ENCODE data around the gene PPP1R13L.

PPP1R13L gene

GRCh38 chr19:45448887-45449299 is 44.0 kb upstream of the PPP1R13L start:
- peaks cover 50% of the 10 kb centered on the region for H3K4me1 ChIP-seq (ENCODE audit: insufficient read depth, poor library complexity, severe bottlenecking)
- no peaks in the 10 kb centered on the region for H3K27me3 ChIP-seq (ENCODE audit: insufficient read depth, poor library complexity, severe bottlenecking)
- H3K4me3 ChIP-seq (ENCODE audit: severe bottlenecking), result peak overlapping the region; percentile 45
- H3K27ac ChIP-seq (ENCODE audit: poor library complexity, severe bottlenecking), result peak overlapping the region; percentile 90
- DNase-seq (ENCODE audit: low spot score), result peak; percentile 89
- TF ChIP-seq CTCF (IDR thresholded peaks at IDR 0.05; ENCODE audit: poor library complexity, severe bottlenecking), result no peak
- peak; percentile 72 for ATAC-seq (ENCODE audit: low read depth)
- H3K9me3 ChIP-seq (ENCODE audit: severe bottlenecking), result no peaks in the 10 kb centered on the region
- no peaks in the 10 kb centered on the region for H3K36me3 ChIP-seq (ENCODE audit: low read depth)

- no peak for DNase-seq (ENCODE audit: low spot score)
- H3K36me3 ChIP-seq (ENCODE audit: low read depth), result no peaks in the 10 kb centered on the region
- ATAC-seq (ENCODE audit: low read depth), result no peak
- H3K4me3 ChIP-seq (ENCODE audit: severe bottlenecking), result no peak overlapping the region
- TF ChIP-seq CTCF (IDR thresholded peaks at IDR 0.05; ENCODE audit: poor library complexity, severe bottlenecking), result no peak
- no peaks in the 10 kb centered on the region for H3K27me3 ChIP-seq (ENCODE audit: insufficient read depth, poor library complexity, severe bottlenecking)
- peaks cover 50% of the 10 kb centered on the region for H3K4me1 ChIP-seq (ENCODE audit: insufficient read depth, poor library complexity, severe bottlenecking)
- H3K27ac ChIP-seq (ENCODE audit: poor library complexity, severe bottlenecking), result peak overlapping the region; percentile 90
- no peaks in the 10 kb centered on the region for H3K9me3 ChIP-seq (ENCODE audit: severe bottlenecking)
Observed at GRCh38 chr19:45448425-45448756, 43.5 kb upstream of the PPP1R13L start.

- no peak for TF ChIP-seq CTCF (IDR thresholded peaks at IDR 0.05; ENCODE audit: poor library complexity, severe bottlenecking)
- no peak overlapping the region for H3K4me3 ChIP-seq (ENCODE audit: severe bottlenecking)
- H3K9me3 ChIP-seq (ENCODE audit: severe bottlenecking), result no peaks in the 10 kb centered on the region
- H3K27ac ChIP-seq (ENCODE audit: poor library complexity, severe bottlenecking), result peak overlapping the region; percentile 90
- no peaks in the 10 kb centered on the region for H3K27me3 ChIP-seq (ENCODE audit: insufficient read depth, poor library complexity, severe bottlenecking)
- H3K36me3 ChIP-seq (ENCODE audit: low read depth), result no peaks in the 10 kb centered on the region
- H3K4me1 ChIP-seq (ENCODE audit: insufficient read depth, poor library complexity, severe bottlenecking), result peaks cover 56% of the 10 kb centered on the region
- peak; percentile 96 for DNase-seq (ENCODE audit: low spot score)
- peak; percentile 58 for ATAC-seq (ENCODE audit: low read depth)
Observed at GRCh38 chr19:45446944-45447343, 42.1 kb upstream of the PPP1R13L start.

- Histone ChIP-seq H3K27ac (ENCODE audit: poor library complexity, severe bottlenecking) (peak overlapping the region; percentile 90), H3K36me3 (ENCODE audit: low read depth) (no peaks in the 10 kb centered on the region), H3K4me1 (ENCODE audit: insufficient read depth, poor library complexity, severe bottlenecking) (peaks cover 54% of the 10 kb centered on the region), H3K9me3 (ENCODE audit: severe bottlenecking) (no peaks in the 10 kb centered on the region), H3K4me3 (ENCODE audit: severe bottlenecking) (no peak overlapping the region), H3K27me3 (ENCODE audit: insufficient read depth, poor library complexity, severe bottlenecking) (no peaks in the 10 kb centered on the region)
- no peak for DNase-seq (ENCODE audit: low spot score)
- no peak for ATAC-seq (ENCODE audit: low read depth)
- TF ChIP-seq CTCF (IDR thresholded peaks at IDR 0.05; ENCODE audit: poor library complexity, severe bottlenecking), result peak; percentile 49
Observed at GRCh38 chr19:45446295-45446694, 41.4 kb upstream of the PPP1R13L start.

- H3K9me3 ChIP-seq (ENCODE audit: severe bottlenecking), result no peaks in the 10 kb centered on the region
- DNase-seq (ENCODE audit: low spot score) (no peak), ATAC-seq (ENCODE audit: low read depth) (no peak)
- no peak overlapping the region for H3K4me3 ChIP-seq (ENCODE audit: severe bottlenecking)
- no peaks in the 10 kb centered on the region for H3K27me3 ChIP-seq (ENCODE audit: insufficient read depth, poor library complexity, severe bottlenecking)
- no peak for TF ChIP-seq CTCF (IDR thresholded peaks at IDR 0.05; ENCODE audit: poor library complexity, severe bottlenecking)
- H3K27ac ChIP-seq (ENCODE audit: poor library complexity, severe bottlenecking), result peak overlapping the region; percentile 90
- no peaks in the 10 kb centered on the region for H3K36me3 ChIP-seq (ENCODE audit: low read depth)
- peaks cover 50% of the 10 kb centered on the region for H3K4me1 ChIP-seq (ENCODE audit: insufficient read depth, poor library complexity, severe bottlenecking)
Observed at GRCh38 chr19:45445139-45445538, 40.3 kb upstream of the PPP1R13L start.
